Measurements from ENCODE around the gene GNAQ. TPM values are rescaled to one million over a fixed set of nuclear protein-coding genes. Genes with fewer than 3 reads are reported as not detected.

The GNAQ gene
- total and polyA plus RNA-seq, 10 donors = 4.4 to 52.3 (median 31.2) TPM

- Histone ChIP-seq H3K9me3 (no peaks in the 10 kb centered on the region), H3K27ac (no peak overlapping the region), H3K27me3 (replicated peaks in 1 of 7) (no peaks in the 10 kb centered on the region), H3K4me1 (peaks cover 0 to 13% (median 9%) of the 10 kb centered on the region in 6 donors), H3K4me3 (no peak overlapping the region), H3K36me3 (no peaks in the 10 kb centered on the region)
- TF ChIP-seq CTCF (IDR thresholded peaks at IDR 0.05 in 8 of 11, conservative IDR thresholded peaks at IDR 0.05 in 3 of 11) = no peak
- TF ChIP-seq POLR2AphosphoS5 (IDR thresholded peaks at IDR 0.05) = no peak
- no peak for TF ChIP-seq POLR2A (IDR thresholded peaks at IDR 0.05)
- WGBS, 5 donors = 66 to 83% (median 70%) methylated on average over 6 of the region's 6 CpGs
- no peak for DNase-seq
- intact Hi-C loops (cut with DNase I; ENCODE audit: low total_unique reads) = no loop called here
These were observed 192.0 kb downstream of the GNAQ start for GRCh38 chr9:77839459-77840140.

GRCh38 chr9:77838986-77839385, 192.6 kb downstream of the GNAQ start:
- 41 to 85% (median 77%) methylated on average over 1 of the region's 1 CpG for WGBS, 5 donors
- TF ChIP-seq POLR2A (IDR thresholded peaks at IDR 0.05) (no peak), POLR2AphosphoS5 (IDR thresholded peaks at IDR 0.05) (no peak), CTCF (IDR thresholded peaks at IDR 0.05 in 8 of 11, conservative IDR thresholded peaks at IDR 0.05 in 3 of 11) (no peak)
- intact Hi-C loops (cut with DNase I; ENCODE audit: low total_unique reads) = no loop called here
- H3K27ac ChIP-seq = no peak overlapping the region
- H3K4me3 ChIP-seq = no peak overlapping the region
- DNase-seq = no peak
- H3K9me3 ChIP-seq = no peaks in the 10 kb centered on the region
- H3K36me3 ChIP-seq = no peaks in the 10 kb centered on the region
- H3K4me1 ChIP-seq = peaks cover 0 to 13% (median 9%) of the 10 kb centered on the region in 6 donors
- H3K27me3 ChIP-seq (replicated peaks in 1 of 7) = no peaks in the 10 kb centered on the region

GRCh38 chr9:77834898-77835488, 196.6 kb downstream of the GNAQ start:
- no peak for DNase-seq
- Histone ChIP-seq H3K9me3 (no peaks in the 10 kb centered on the region), H3K4me1 (peaks cover 0 to 22% (median 2%) of the 10 kb centered on the region in 6 donors), H3K27me3 (replicated peaks in 1 of 7) (no peaks in the 10 kb centered on the region), H3K4me3 (no peak overlapping the region), H3K27ac (no peak overlapping the region), H3K36me3 (no peaks in the 10 kb centered on the region)
- intact Hi-C loops (cut with DNase I; ENCODE audit: low total_unique reads) = no loop called here
- WGBS, 5 donors = 68 to 89% (median 81%) methylated on average over 4 of the region's 4 CpGs
- TF ChIP-seq CTCF (IDR thresholded peaks at IDR 0.05 in 8 of 11, conservative IDR thresholded peaks at IDR 0.05 in 3 of 11) (no peak), POLR2AphosphoS5 (IDR thresholded peaks at IDR 0.05) (no peak), POLR2A (IDR thresholded peaks at IDR 0.05) (no peak)
